Glomerular visceral epithelial cell (primary cell): ENCODE results near the gene PRUNE2.
A peak's percentile ranks its signal among the peaks of the same experiment; 100 is the strongest.

Experiments
- DNase-seq: peaks from one replicate; pipeline ENCODE4 v3.0.0-alpha.2; 2016; ENCODE audit errors: extremely low spot score

The PRUNE2 gene

GRCh38 chr9:76737154-76737902 is 168.6 kb downstream of the PRUNE2 start:
- DNase-seq, result no peak

GRCh38 chr9:76734716-76735115 is 171.2 kb downstream of the PRUNE2 start:
- no peak for DNase-seq

- DNase-seq, result no peak
Observed at GRCh38 chr9:76733096-76733495, 172.8 kb downstream of the PRUNE2 start.

- DNase-seq, result no peak
Observed at GRCh38 chr9:76732341-76732958, 173.5 kb downstream of the PRUNE2 start.

GRCh38 chr9:76730801-76731200 is 175.1 kb downstream of the PRUNE2 start:
- no peak for DNase-seq

- no peak for DNase-seq
Observed at GRCh38 chr9:76729980-76730737, 175.8 kb downstream of the PRUNE2 start.

DNA sequence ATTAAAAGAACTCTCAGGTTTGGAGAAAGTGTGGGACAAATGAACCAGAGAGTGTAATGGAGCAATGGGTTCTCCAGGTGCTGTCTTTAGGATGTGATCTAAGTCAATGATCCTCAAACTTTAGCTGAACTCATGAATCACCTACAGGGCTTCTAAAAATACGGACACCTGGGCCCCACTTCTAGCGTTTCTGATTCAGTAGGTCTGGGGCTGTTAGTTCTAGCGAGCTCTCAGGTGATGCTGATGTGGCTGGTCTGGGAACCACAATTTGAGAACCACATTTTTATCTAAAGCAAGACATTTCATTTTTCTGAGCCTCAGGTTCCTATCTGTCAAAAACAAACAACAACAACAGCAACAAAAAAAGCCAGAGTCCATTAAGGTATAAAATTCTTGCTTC is 176.8 kb downstream of the PRUNE2 start:
- DNase-seq, result no peak

DNA sequence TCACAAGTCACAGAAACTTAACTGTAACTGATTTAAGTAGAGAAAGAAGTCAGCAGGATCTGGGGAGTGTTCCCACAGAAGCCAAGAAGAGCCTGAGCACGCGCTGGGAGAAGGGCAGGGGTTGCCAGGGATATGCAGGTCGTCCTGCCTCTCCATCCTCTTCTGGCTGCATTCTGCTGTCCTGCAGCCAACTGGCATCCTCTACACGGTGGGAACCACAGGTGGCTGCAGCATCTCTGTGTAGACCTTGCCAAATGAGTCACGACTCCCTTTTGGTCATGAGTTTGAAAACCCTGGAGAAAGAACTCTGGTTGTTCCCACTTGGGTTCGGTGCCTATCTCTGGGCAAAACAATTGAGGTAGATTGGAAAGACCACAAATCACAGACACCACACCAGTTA is 180.0 kb downstream of the PRUNE2 start:
- DNase-seq, result no peak

GRCh38 chr9:76725011-76725546 is 180.8 kb downstream of the PRUNE2 start:
- no peak for DNase-seq

DNA sequence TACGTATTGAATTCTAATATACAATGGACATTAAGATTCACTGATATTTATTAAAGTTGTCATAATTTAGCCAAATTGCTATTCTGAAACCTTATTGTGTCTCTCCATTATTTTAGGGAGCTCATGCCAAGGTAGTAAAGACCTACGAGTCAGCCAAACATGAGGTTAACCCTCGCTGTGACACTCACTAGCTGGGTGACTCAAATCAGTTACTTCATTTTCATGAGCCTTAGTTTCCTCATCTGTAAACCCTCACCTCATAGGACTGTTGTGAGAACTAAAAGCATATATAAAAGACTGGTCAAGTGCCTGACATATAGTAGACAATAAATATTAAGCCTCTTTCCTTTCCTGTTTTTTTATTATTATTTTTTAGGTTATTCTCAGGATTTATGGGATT is 185.7 kb downstream of the PRUNE2 start:
- no peak for DNase-seq

GRCh38 chr9:76718166-76718565 is 187.7 kb downstream of the PRUNE2 start:
- no peak for DNase-seq

DNA sequence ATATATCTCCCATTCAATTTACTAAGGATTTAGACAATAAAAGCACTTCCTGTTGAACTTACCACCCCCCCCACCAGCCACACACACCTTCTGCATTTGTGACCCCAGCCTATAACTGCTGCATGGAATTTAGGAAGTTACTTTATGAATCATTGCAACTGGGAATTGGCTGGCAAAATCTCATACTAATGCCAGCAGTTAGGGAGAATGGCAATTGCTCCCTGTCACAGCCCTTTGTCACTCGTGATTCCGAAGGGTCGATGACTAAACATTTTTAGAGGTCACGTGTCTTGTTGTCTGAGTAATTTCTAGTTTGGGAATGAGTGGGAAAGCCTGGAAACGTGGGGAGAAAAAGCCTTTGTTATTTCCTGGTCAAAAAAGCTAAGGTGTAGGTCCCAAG is 188.3 kb downstream of the PRUNE2 start:
- DNase-seq, result no peak

GRCh38 chr9:76717176-76717575 is 188.7 kb downstream of the PRUNE2 start:
- no peak for DNase-seq

DNA sequence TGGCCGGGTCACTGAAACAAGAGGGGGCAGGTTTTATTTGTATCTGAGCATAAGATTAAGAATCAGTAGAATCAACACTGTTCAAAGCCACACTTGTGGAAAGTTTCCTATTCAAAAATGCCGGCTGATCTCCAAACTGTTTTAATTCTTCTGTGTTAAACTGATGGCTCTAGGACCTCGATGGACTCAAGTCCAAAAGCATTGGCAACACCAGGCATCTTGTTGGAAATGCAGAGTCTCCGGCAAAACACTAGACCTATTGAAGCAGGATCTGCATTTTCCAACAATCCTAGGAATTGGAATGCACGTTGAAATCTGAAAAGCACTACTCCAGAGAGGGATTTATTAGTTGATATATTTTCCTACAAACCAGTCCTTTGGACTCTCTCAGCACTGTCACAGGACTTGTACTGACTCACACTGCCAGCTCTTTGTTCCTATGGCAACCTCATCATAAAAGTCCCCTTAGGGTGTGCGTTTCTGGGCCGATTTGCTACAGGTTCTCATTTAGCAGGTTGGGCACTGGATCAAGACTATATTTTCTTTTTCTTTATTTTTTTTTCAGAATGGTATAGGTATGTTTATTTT is 189.7 kb downstream of the PRUNE2 start:
- no peak for DNase-seq

DNA sequence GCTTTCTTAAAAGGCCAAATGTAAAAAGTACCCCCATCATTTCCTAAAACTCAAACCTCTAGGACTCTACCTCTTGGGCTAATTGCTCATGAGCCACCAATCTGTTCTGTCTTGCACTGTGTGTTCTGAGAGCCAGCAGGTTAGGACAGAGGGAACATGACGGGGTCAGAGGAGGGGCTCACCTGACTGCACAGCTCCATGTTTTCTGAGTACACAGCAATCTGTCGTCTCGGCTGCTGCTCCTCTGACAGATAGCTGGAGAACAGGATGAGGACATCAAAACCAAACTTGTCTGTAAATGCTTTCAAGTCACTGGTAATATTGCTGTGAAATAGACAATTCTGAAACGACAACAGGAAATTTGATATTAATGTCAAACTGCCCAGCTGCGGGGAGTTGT is 192.5 kb downstream of the PRUNE2 start:
- DNase-seq, result no peak

- no peak for DNase-seq
Observed at GRCh38 chr9:76709020-76709419, 196.9 kb downstream of the PRUNE2 start.

DNA sequence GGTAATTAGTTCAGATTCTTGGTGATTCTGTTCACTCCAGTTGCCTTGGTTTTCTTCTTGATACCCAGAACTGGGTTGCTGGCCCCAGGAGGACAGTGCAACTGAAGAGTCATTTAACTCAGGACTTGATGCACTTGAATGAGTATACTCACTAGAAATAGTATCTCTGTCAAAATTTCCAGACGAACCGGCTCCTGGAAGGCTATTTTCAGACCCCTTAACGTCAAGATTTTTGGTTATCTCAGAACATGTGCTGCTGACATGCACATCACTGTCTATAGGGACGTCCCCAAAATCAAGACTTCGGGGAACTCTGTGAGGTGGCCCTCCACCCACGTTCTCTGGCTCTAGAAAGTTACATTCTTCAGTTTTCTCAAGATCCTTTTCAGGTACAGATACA is 198.4 kb downstream of the PRUNE2 start:
- no peak for DNase-seq

- peak; percentile 74 for DNase-seq
Observed at GRCh38 chr9:76704593-76705204, 201.2 kb downstream of the PRUNE2 start.

GRCh38 chr9:76703270-76703669 is 202.6 kb downstream of the PRUNE2 start:
- no peak for DNase-seq

DNA sequence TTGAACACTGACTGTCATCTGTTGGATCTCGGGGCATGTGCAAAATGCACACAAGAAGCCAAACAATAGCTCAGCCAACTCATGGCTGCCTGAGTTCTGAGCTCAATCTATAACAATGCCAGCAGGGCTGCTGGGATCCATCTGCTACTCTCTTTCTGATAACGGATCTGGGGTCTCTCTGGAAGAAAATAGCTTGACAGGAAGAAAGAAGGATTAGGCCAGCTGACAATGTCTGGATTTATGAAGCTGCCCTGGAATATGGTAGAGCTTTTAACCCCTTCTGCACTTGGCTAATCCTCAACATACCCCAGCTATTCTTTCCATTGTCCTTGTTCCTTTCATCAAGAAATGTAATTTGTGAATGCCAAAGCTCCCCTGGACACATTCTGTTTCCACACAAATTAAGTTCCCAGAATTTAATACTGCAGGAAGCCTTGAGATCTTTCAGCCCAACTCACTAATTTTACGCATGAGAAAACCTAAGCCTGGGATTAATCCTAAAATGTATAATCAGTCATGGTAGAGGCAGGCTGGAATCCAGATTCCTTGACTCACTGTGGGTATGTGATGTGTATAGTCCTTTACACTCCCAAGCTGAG is 204.4 kb downstream of the PRUNE2 start:
- peak; percentile 21 for DNase-seq

- DNase-seq, result peak; percentile 12
Observed at GRCh38 chr9:76700916-76701315, 205.0 kb downstream of the PRUNE2 start.
